Measurements from ENCODE around the gene MRPL11.

Gene MRPL11

GRCh38 chr11:66438504-66439466 lies at the start of gene MRPL11:
Gene MRPL11 (minus strand): TSS chr11:66438848. CDS start chr11:66438754, 94 bp downstream.
- peak; percentile 76 to 79 for DNase-seq (ENCODE audit: low read depth in 2 of 2)

DNA sequence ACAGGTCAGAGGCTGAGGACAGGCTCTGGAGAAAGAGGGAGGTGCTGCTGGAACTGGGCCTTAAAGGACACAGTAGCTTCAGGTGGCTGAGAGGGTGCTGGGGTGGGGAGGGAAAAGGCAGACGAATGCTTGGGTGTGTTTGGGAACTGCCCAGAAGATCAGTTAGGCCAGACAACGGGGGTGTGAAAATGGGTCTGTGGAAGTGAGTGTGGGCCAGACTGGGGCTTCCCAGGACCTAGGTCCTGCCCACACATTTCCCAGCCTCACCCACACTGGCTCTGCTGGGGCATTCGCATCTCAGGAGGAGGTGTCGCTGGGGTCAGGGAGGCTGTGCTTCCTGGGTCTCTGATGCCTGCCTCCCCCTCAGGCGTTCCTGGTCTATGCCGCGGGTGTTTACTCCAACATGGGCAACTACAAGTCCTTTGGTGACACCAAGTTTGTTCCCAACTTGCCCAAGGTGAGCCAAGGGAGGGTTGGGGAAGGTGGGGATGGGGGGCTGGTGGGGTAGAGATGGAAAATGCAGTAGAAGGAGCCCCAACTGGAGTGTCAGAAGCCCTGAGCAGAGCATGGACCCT lies 46.2 kb upstream of the MRPL11 start:
- no peak for DNase-seq (ENCODE audit: low read depth in 2 of 2)

DNA sequence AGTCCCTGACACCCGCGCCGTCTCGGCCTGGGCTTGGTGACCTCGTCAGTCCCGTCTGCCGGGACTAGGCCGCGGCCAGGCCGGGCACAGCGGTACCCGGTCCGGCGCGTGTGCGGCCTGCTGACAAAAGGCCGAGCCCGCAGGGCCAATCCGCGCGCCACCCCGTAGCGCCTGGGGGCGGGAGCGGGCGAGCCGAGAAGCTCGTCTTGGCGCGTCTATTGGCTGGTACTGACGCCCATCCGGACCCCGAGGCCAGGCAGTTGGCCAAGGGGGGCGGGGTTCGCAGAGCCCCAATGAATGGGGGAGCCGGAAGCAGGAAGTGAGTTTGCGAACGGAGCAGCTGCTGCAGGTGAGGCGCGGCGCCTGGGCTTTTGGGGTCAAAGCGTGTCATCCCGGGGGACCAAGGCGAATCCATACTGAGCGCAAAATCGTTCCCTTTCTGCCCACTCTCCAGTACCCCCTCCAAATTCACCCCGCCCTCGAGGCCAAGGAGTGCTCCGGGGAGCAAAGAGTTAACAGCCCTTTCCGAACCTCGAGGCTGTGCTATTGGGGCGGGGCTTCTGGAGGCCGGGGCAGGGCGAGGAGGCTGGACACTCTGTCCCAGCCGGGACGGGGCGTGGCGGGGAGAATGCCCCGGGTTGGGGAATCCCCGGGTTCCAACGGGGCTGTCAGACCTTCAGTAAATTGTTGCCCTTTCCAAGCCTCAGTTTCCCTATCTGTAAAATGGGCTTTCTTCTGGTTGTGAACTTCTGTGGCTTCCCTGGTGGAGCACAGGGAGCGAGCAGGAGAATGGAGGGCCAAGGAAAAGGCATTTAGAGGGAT lies 41.7 kb upstream of the MRPL11 start, which contains the start of gene DPP3:
Gene DPP3 (plus strand): TSS at position 318 of the 822 bp plus-strand sequence. CDS start 1,767 bp downstream, outside the sequence.
- DNase-seq (ENCODE audit: low read depth in 2 of 2), result peak; percentile 88 to 89

DNA sequence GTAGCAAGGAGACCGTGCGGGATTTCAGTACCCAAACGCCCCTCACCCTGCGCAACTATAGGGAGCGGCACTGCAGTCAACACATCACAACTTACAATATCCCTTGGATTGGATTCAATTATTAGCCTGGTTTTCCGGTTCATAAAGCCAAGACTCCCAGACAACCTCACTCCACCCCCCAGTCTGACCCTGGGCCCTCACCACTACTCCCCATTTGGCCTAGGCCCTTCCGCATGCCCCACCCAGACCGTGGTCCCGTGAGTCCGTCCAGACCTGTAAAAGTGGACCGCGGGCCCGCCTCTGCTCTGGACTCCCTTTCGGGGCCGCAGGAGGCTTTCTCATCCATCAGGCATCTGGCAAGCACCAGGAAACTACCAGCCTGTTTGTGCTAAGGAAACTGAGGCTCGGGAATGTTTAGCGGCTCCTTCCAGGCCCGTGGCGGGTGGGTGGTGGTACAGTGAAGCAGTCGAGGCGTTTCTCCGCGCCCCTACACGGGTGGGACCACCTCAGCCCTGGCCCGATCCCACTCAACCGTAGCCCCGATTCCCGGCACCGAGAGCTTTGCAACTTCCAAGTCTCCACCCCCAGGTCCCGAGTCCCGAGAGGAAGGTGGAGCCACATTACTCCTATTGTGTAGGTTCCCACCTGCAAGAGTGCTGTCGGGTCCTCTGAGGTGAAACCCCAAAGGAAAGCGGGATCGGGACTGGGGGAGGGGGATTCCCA lies 40.9 kb upstream of the MRPL11 start:
- no peak for DNase-seq (ENCODE audit: low read depth in 2 of 2)

DNA sequence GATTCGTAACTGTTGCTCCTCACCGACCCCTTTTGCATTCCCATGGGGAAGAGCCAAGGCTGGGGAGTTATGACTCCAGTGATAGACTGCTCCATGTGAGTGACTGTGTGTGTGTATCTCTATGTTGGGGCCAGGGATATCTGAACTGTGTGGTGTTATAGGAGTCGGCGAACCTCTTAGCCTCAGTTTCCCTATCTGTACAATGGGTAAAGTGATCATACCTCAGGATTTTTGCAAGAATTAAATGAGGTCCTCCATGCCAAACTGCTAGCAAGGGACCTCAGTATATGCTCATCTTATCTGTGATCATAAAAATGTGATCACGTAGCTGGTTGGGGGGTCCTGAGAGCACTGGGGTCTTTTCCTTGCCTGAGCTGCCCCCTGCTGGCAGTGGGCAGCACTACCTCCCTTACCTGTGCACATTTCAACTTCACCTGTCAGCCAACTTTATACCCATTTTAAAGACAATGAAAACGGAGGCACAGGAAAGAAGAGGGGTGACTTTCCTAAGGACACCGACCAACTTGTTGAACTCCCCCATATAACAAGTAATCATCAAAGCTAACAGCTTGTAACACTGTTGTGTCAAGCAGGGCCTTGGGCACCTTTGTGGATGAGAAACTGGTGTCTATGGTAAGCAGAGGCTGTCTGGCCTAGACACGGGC lies 40.2 kb upstream of the MRPL11 start:
- DNase-seq (ENCODE audit: low read depth in 2 of 2), result no peak

- no peak for DNase-seq (ENCODE audit: low read depth in 2 of 2)
Observed at GRCh38 chr11:66477263-66478201, 38.9 kb upstream of the MRPL11 start.

DNA sequence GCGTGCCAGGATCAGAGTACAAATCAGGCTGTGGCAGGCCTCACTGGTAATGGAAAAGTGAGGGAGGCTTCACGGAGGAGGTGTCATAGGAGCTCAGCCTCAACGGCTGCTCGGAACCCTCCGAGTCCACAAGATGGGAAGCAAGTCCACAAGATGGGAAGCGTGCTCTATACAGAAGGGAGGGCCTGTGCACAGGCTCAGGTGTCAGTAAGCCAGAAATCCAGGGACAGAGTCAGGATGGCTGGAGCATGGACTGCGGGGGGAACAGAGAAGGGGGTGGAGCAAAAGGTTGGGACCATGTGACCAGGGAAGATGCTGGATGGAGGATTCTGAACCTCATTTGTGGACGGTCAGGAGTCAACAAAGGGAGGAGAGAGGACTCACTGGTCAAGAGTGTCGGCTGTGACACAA lies 38.2 kb upstream of the MRPL11 start:
- no peak for DNase-seq (ENCODE audit: low read depth in 2 of 2)

- no peak for DNase-seq (ENCODE audit: low read depth in 2 of 2)
Observed at GRCh38 chr11:66476173-66476840, 37.7 kb upstream of the MRPL11 start.

DNA sequence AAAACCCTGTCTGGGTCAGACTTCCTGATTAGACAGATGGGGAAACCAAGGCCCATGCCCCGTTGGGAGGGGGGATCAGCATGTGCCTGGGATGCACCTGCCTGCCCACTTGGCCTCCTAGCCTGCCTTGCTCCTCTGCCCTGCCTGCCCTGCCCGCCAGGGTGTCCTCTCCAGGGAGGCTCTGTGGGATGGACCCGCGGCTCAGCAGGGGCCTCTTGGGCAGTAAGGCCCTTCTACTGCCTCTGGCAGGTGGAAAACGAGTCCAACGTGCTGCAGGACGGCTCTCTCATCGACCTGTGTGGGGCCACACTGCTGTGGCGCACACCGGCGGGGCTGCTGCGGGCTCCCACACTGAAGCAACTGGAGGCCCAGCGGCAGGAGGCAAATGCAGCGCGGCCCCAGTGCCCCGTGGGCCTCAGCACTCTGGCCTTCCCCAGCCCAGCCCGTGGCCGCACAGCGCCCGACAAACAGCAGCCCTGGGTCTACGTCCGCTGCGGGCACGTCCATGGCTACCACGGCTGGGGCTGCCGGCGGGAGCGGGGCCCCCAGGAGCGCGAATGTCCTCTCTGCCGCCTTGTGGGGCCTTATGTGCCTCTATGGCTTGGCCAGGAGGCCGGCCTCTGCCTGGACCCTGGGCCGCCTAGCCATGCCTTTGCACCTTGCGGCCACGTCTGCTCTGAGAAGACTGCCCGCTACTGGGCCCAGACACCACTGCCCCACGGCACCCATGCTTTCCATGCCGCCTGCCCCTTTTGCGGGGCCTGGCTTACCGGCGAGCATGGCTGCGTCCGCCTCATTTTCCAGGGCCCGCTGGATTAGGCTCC lies 36.9 kb upstream of the MRPL11 start:
- no peak for DNase-seq (ENCODE audit: low read depth in 2 of 2)

DNA sequence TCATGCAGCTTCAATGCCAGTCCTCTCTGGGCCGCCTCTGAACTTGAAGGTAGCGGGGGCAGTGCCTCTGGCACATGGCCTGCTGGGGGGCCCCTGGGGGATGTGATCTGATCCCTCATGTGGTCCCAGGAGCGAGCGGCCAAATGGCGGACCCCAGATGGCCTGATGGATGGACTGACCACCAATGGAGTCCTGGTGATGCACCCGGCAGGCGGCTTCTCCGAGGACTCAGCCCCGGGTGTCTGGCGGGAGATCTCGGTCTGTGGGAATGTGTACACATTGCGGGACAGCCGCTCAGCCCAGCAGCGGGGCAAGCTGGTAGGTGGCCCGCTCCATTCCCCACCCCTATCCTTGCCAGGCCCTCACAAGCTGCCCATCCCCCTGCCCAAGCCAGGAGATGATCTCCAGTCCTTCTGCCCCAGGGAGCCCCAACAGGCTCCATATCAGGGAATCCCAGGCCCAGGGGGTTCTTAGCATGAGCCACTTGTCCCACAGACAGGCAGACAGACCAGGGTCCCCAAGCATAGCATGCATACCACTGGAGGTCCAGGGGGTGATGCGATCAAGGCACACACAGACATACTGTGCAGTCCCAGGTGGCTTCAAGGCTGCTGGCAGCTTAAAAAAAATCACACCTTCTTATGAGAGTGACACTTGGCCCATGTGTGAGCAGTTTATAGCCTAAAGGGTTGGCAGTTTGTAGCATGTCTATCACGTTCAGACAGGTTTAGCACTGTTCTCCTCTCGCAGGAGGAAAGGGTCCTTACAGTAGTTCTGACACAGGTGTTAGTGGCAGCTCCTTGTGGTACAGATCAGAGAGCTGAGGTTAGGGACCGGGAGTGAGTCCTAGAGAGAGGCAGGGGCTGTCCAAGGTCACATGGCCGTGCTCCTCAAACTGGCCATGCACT lies 35.2 kb upstream of the MRPL11 start:
- no peak for DNase-seq (ENCODE audit: low read depth in 2 of 2)

DNA sequence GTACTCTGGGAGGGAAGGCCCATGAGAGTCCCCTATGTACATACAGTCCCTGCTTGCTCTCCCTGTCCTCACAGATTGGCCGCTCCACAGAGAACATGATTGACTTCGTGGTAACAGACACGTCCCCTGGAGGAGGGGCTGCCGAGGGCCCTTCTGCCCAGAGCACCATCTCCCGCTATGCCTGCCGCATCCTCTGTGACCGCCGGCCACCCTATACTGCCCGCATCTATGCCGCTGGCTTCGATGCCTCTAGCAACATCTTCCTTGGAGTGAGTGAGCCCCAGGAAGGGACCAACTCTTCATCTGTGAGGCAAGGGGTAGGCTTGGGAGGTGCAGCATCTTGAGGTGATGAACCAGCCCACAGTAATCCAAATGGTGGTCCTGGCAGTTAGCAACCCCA lies 34.5 kb upstream of the MRPL11 start:
- DNase-seq (ENCODE audit: low read depth in 2 of 2), result no peak

- no peak for DNase-seq (ENCODE audit: low read depth in 2 of 2)
Observed at GRCh38 chr11:66472054-66472453, 33.4 kb upstream of the MRPL11 start.

GRCh38 chr11:66471142-66471541 lies 32.5 kb upstream of the MRPL11 start:
- no peak for DNase-seq (ENCODE audit: low read depth in 2 of 2)

GRCh38 chr11:66470015-66470414 lies 31.4 kb upstream of the MRPL11 start:
- DNase-seq (ENCODE audit: low read depth in 2 of 2), result no peak

- DNase-seq (ENCODE audit: low read depth in 2 of 2), result no peak
Observed at GRCh38 chr11:66469441-66469840, 30.8 kb upstream of the MRPL11 start.

- no peak for DNase-seq (ENCODE audit: low read depth in 2 of 2)
Observed at GRCh38 chr11:66468691-66469090, 30.0 kb upstream of the MRPL11 start.

DNA sequence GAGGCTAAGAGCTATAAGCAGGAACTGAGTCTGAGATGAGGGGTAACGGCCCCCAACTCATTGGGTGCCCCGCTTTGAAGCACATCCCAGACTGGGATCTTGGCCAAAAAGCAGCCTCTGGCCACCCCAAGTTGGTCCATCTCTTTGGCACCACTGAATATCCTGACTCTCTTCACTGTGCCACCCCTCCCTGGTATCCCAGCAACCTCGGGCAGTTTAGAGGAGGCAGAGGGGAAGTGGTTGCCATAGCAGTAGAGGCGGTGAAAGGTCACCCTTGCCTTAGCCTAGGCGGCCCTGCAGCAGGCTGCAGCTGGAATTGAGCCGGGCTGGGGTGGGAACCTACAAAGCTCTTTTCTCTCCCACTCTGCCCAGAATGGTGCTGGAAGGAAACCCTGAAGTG lies 29.1 kb upstream of the MRPL11 start:
- DNase-seq (ENCODE audit: low read depth in 2 of 2), result no peak
